NCI-H2107 treated with DMSO at 0.1 percent for 48 hours (cell line): ENCODE measurements around the gene SRP68.
"Not testable (repeated sequence)": the region's sequence is repeated elsewhere in the genome, so short reads cannot be mapped to it uniquely, and the experiment has no call there.

Source experiments
- DNase-seq: peaks from one replicate; lab custom pipeline; 2025; ENCODE audit not compliant: unreplicated experiment; lab: John Stamatoyannopoulos, UW

The SRP68 gene

DNA sequence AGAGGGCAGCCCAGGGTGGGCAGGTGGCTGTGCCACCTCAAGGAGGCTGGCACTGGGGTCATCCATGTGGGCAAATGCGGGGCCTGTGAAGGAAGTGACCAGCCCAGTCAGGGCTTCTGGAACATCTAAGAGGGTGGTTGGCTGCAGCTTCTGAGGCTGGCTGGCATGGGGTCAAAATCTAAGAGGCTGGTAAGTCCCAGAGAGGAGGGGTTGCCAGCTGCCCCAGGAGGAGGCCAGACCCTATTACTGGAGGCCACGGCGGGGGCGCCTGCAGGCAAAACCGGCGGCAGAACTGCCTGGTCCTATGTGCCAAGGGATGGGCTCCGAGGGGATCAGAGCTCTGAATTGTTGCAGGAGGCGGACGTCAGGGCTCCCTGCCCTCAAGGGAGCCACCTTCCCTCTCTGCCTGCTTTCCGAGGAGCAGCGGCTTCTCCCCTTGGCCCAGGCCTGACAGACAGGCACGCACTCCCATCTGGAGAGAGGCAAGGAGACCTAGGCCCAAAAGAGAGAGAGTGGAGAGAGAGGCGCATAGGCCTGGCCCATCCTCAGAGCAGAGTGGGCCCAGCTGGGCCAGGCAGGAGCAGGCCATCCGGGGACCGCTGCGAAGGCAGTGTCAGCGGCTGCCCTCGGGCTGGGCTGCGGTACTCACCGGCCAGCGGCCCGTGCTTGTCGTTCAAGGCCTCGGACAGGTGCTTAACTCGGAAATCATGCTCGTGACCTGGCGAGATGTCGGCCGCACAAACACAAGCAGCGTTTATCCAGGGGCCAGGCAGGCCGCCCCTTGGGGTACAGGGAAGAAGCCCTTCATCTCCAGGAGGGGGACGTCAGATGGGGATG is 17.6 kb upstream of the SRP68 start:
- no peak for DNase-seq

DNA sequence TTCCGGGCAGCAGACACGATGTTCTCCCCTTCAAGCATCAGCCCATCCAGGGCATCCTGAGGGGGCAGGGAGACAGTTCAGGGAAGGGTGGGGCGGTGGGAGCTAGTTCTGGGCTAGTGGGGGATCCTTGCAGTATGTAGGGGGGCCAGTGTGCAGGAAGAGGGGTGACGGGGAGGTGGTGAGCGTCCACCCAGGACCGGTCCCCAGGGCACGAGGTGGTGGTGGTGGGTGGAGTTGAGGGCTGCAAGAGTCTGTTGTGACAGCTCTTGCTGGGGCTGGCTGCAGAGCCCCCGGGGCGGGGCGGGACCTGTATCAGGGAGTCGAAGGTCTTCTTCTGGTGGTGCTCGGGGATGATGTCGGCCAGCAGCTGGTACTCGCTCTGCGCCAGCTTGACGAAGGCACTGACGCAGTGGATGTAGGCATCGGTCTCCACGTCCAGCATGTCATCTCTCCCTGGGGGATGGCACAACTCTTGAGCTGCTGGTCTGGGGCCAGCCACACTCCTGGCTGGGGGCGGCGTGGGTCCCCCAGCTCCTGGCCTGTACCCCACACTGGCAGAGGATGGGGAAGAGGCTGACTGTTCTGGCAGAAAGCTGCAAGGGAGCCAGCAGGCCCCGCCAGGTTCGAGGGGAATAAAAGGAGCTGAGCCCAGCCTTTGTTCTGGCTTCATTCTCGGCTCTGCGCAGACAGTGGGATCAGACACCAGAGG is 16.7 kb upstream of the SRP68 start:
- no peak for DNase-seq

DNA sequence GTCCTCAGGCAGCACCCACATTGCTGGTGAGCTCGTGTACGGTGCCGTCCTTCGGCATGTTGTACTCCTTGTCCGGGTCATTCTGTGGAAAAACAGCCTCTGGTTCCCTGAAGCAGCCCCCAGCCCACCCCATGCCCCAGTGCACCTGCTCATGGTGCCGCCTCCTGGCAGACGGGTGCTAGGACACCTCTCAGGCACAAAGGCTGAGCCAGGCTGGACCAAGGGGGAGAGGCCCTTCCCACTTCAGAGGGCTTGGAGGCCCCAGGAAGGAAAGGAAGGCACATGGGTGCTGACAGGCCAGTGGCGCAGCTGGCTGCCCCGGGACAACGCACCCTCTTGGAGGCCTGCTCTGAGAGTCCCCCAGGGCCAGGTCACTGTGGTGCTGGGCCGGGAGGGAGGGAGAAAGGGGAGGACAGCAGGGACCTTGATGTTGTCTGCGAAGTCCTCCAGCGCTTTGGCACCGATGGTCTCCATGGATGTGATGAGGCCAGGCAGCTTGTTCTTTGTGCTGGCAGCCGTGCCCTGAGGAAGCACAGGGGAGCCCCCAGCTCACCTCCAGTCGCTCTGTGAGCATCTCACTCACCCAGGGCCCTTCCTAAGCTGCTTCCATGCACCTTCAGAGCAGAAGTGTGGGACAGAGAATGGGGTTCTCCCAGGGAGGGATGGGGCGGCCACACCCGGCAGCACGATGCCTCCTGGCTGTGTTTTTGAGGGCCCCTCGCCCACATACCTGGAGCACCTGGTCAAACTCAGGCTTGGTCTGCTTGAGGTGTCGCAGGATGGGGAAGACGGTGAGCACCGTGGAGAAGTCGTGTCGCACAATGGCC is 15.9 kb upstream of the SRP68 start:
- no peak for DNase-seq

DNA sequence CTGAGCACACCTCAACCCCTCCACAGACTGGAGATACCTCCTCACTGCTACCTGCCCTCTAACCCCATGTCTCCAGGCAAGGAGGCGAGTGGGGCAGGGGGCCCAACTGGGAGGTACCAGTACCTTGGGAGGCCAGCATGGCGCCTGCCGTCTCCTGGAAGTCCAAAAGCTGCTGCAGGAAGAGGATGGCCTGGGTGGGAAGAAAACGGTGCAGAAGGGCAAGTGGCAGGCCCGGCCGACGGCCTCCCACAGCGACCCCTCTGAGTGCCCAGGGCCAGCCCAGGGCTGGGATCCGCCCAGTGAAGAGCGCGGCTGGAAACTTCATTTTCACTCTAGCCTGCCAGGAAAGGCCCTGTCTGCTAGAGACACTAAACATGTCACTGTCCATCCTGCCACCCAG is 15.2 kb upstream of the SRP68 start:
- no peak for DNase-seq

DNA sequence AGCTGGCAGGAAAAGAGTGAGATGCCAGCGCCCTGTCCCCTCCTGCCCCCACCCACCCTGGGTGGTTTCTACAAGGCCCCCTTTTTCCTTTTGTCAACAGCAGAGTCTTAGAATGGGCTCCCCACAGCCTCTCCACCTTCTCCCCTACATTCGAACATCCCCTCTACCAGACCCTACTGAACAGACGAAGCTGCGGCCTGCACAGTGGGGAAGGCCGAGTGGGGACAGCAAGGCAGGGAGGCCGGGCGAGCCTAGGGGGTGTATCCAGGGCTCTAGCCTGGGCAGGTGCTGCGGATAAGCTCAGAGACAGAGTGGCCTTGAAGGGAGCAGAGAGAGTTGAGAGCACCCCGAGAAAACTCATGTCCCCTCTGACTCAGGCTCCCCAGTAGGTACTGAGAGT is 14.1 kb upstream of the SRP68 start:
- no peak for DNase-seq

DNA sequence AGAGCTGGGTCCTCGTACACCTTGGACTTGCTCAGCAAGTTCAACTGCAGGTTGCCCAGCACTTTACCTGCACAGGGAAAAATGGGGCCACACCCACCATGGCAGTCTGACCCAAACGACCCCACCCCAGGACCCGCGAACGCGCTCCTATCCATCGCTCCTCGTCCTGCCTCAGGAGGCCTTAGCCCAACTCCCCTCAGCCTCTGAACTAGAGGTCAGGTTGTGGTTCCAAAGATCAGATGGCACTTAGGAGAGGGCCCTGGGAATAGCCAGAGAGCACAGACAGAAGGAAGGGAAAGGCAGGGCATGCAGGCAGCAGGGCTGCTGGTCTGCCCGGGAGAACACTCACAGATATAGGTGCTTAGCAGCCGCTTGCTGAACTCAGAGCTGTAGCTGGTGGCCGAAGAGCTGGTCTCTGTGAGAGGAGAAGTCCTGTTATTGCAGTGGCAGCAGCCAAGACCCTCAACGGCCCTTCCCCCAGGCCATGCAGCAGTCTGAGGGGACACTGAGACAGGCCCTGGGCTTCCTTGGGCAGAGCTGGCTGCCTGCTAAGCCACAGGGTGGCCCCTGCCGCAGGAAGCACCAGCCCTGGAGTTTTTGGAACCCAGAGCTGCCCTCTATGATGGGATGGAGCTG is 13.5 kb upstream of the SRP68 start:
- DNase-seq = no peak

DNA sequence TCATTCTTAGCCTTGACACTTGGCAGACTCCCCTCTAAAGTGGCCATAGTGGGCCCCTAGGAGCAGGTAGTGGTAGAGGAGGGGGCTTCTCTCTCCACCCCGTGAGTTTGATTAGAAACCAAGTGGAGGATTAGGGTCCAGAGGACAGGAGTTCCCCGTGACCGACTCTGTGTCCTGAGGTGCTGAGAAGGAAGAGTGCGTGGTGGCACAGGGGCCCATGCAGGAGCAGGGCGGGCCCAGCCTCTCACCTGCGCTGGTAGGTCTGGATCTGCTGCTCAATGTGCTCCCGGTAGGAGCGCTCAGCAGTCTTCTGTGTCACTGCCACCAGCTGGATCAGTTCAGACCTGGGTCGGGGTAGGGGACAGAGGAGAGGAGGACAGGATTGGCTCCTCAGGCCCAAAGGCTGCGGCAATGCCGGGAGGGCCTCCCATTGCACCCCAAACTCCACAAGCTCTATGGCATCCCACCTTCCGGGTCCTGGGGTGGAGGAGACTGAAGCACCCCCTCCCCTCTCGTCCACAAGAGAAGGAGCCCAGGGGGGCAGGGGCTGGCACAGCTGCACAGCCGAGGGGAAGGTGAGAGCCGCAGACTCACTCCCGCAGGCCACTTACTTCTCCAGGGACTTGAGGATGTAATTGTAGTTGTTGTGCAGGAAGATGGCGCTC is 12.9 kb upstream of the SRP68 start:
- DNase-seq = no peak

DNA sequence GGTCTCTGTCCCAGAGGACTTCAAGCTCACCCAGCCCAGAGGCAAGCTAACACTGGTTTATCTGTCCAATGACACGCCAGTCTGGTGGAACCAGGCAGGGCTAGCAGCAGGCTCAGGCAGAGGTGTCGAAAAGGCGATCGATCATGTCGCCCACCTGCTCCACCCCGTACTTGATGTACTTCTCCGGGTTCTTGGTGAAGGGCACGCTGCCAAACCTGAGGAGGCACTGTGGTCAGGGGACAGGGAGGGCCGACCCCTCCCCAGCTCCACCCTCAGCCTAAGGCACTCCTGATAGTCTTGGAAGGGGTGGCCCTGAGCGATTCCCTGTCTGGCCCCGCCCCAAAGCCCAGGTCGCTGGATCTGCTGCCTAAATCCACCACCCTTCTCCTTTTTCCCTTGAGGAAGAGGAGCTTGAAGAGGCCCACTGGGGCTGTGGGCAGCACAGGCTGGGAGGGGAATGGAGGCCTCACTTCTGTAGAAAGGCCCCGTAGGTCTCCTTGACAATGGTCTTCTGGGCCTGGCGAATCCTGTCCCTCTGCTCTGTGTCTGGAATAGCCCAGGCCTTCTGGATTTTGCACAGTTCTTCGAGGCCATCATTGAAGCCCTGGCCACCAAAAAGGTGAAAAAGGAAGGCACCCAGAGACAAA is 11.3 kb upstream of the SRP68 start:
- DNase-seq = no peak

DNA sequence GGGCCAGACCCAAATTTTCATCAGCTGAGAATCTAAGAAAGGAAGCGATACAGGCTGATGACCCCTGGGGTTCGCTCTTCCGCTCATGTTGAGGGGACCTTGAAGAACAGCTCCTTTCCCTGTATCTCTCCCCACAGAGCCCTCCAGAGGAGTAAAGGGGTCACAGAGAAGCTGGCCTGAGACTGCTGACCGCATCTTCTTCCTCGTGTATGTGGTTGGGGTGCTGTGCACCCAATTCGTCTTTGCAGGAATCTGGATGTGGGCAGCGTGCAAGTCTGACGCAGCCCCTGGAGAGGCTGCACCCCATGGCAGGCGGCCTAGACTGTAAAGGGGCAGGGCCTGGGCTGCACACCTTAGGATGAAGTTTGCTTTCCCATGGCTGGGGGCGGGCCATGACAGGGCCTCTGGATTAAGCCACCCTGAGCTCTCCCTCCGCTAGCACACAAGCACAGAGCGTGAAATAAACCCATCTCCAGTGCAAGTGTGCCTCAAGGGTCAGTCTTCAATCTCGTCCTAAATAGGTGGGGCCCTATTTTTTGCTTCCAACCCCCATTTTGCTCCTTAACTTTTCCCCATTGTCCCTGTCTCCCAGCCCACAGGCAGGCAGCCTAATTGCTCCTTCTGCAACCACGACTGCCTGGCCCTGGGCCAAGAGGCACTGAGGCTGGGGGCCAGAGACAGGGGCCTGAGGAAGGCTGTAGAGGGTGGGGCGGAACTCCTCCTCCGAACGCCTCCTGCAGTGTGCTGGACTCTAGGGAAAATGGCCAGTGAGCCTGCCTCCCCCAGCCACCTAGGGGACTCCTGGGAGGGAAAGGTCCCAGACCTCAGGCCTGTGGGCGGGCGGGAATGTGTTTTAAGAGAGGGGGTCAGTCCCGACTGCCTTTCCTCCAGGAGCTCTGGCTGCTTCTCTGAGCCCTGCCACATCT is 10.3 kb upstream of the SRP68 start:
- peak; percentile 12 for DNase-seq

DNA sequence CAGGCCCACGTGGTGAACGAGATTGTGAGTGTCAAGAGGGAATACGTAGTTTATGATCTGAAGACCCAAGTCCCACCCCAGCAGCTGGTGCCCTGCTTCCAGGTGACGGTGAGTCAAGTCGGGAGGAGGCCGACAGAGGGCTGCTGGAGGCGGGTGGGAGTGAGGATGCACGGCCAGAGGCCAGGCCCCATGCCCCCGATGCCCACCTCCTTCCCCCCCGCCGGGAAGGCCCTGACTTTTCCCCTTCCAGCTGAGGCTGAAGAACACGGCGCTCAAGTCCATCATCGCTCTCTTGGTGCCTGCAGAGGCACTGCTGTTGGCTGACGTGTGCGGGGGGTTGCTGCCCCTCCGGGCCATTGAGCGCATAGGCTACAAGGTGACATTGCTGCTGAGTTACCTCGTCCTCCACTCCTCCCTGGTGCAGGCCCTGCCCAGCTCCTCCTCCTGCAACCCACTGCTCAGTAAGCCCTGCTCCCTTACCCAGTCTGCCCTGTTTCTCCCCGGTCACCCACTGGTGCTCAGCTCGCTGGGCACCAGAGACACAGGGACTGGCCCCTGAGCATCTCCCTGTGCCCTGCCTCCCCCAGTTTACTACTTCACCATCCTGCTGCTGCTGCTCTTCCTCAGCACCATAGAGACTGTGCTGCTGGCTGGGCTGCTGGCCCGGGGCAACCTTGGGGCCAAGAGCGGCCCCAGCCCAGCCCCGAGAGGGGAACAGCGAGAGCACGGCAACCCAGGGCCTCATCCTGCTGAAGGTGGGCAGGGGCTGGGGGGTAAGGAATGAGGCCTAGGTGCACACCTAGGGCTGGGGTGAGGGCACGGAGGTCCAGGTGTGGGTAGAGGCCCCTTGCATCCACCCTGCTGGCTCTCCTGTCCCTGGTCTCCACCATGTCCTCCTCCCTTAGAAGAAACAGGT is 9.2 kb upstream of the SRP68 start:
- no peak for DNase-seq

DNA sequence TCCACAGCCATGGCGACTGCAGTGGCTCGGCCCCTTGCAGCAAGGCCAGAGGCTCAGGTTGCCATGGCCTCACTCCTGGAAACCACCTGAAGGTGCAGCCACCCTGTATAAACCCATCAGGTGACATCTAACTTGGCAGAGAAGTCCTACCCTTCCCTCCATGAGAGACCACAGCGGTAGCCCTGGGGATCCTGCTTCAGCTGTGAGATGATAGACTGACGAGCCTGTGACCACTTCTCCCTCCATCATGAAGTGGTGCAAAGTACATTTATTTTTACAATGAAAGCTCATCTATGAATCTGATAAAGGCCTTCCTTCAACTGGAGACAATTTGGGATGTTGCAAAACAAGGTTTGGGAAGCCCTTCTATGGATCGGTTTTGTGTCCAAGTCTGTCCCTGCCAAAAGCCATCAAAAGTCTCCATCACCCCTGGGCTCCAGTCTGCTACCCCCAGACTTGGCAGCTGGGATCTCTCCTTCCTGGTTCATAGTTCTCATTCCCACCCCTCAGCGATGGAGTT is 8.5 kb upstream of the SRP68 start:
- DNase-seq = no peak

DNA sequence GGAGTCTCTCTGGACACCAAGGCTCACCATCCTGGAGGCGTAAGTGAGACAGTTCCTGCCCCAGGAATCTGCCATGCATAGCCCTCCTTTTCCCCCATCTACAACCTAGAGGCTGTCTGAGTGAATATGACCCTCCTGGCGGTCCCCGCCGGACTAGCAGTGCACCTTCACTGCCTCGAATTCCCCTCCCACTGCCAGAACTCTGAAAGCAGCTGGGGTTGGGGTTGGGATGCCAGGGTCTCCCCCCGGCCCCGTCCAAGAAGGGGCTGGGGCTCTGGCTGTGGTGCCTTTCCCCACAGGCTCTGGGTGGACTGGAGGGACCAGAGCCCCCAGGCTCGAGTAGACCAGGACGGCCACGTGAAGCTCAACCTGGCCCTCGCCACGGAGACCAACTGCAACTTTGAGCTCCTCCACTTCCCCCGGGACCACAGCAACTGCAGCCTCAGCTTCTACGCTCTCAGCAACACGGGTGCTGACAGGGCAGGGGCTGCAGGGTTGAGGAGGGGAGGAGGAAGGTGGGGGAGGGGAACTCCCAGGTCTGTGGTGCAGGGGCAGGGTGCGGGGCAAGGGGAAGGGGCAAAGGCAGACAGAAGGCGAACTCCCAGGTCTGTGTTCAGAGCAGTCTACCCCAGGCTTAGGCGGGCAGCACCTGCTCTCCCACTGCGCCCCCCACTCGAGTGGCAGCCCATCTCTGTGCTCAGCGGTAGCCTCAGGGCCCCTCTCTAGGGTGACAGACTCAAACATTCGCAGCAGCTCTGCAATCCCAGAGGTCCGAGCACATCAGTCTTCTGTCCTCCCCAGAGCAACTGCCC is 7.8 kb upstream of the SRP68 start:
- peak; percentile 11 for DNase-seq

DNA sequence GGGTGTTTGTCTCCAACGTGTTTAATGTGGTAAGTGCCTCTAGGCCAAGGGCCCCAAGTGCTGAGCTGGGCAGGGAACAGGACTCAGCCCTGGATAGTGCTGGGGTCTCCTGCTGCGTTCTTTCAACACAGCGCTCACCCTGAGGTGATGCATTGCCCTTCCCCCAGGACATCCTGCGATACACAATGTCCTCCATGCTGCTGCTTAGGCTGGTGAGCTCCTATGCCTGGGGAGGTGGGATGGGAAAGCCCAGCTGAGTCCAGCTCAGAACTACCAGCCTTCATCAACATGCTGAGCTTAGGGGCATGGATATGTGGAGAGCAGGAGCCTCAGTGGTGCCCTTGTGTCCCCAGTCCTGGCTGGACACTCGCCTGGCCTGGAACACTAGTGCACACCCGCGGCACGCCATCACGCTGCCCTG is 7.2 kb upstream of the SRP68 start:
- no peak for DNase-seq

DNA sequence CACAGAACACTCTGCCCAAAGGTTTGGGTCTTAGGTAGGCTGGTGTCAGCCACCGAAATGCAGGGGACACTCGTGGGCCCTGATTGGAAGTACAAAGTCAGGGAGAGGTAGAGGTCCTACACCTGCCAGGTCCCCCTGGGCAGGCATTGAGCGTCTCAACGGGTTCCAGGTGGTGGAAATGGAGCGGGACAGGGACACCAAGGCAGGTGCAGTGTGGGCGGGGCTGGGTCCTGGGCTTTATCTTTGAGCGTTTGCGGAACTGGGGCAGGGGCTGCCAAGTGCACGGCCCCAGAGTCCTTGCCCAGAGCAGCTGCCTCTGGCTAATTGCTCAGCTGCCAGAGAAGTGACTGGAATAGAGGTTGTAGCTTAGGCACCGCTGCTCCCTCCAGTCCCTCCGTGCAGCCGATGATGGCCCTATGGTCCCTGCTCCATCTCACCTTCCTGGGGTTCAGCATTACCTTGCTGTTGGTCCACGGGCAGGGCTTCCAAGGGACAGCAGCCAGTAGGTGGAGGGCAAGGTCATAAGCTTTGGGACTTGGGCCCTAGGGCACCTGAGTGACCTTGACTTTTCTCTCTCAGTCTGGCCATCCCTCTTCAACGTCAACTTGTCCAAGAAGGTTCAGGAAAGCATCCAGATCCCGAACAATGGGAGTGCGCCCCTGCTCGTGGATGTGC is 6.7 kb upstream of the SRP68 start, which contains the start of gene ZACN:
Gene ZACN, plus strand, starts transcription at position 323 of the 675 bp plus-strand sequence. Its CDS starts 83 bp downstream, at position 406.
- DNase-seq = peak; percentile 65

DNA sequence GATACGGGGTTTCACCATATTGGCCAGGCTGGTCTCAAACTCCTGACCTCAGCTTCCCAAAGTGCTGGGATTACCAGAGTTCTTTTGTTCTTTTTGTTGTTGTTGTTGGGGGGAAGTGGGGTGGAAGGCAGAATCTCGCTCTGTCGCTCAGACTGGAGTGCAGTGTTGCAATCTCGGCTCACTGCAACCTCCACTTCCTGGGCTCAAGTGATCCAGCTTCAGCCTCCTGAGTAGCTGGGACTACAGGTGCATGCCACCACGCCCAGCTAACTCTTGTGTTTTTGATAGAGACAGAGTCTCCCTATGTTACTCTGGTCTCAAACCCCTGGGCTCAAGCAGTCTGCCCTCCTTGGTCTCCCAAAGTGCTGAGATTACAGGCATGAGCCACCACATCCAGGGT is 6.1 kb upstream of the SRP68 start:
- DNase-seq = not testable (repeated sequence)

DNA sequence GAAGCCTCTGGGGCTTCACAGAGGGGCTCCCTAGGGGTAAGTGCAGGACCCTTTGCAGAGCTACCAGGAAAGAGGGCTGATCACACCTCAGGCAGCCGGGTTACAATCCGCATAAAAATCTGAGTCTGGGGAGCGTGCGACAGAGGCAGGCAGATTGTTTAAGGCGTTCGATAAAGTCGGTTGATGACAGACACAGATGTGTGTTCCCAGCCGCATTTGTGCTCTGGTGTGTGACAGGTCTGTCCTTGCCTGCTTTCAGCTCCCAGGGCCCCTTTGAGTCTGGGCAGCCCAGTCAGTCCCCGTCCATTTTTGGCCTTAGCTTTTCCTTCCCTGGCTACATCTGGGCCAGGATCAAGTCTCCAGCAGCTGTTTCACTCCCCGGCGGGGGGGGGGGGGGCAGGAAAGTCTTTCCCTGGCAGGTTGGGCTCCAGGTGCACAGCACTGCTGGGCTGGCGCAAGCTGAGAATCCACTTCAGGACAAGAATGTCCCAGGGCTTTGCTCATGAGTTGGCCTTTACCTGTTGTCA is 5.3 kb upstream of the SRP68 start:
- DNase-seq = peak; percentile 20
